Measurements from ENCODE around the gene TMTC3. TPM values are rescaled to one million over a fixed set of nuclear protein-coding genes. Genes with fewer than 3 reads are reported as not detected.

TMTC3 gene
- total RNA-seq, 2 experiments from 2014 or later = 5.2 TPM

DNA sequence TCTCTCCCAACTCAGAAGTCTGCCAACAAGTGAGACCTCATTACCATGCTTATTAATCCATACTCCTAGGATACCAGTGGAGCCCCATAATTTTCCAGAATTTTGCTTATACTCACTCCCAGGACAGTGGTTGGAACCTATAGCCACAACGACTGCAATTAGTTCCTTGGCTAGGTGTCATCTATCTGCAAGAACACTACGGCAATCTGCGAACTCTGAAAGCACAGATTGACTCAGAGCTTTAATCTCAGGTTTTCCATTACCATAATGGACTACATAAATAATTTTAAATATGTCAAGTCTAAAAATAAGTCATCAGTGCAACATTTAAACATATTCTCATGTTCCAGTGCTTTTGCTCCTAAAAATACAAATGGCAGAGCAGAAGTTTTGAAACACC lies 33.4 kb downstream of the TMTC3 start:
- Mint-ChIP-seq H3K27me3 (ENCODE audit: low read depth) (no peaks in the 10 kb centered on the region), H3K9me3 (no peaks in the 10 kb centered on the region), H3K27ac (no peak overlapping the region), H3K4me3 (no peak overlapping the region), H3K4me1 (ENCODE audit: low read depth) (peaks cover 6% of the 10 kb centered on the region), H3K36me3 (ENCODE audit: low read depth) (peaks cover 60% of the 10 kb centered on the region)
- intact Hi-C loops (cut with micrococcal nuclease) = no loop called here
- CTCF ChIA-PET = no interaction called here
- no peak for DNase-seq

DNA sequence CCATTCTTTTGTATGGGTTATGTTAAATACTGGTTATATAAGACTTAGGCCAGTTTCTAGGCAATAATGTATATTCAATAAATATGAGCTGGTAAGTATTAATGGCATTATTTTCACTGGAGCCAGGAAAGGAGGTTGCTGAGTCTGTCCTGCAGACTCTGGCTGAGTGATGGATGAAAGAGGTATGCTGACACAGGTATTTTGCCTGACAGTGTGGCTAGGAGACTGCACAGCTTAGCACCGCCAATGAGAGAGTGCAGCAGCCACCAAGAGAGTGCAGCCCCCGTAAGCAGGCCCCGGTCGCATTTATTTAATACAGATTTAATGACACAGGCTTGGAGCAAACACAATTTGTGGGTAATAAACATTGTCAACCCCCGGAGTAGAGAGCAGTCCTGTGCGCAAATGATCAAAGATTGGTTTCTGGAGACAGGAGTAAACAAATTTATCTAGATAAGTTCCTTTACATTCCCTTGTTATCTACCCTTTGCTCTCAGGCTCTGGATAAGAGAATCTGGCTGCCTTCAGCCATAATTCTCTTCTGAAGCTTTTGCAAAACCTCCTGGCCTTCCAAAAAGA lies 37.4 kb downstream of the TMTC3 start:
- H3K9me3 Mint-ChIP-seq = peaks cover 2% of the 10 kb centered on the region
- intact Hi-C loops (cut with micrococcal nuclease) = no loop called here
- peaks cover 71% of the 10 kb centered on the region for H3K36me3 Mint-ChIP-seq (ENCODE audit: low read depth)
- peaks cover 4% of the 10 kb centered on the region for H3K4me1 Mint-ChIP-seq (ENCODE audit: low read depth)
- no peak overlapping the region for H3K27ac Mint-ChIP-seq
- no peak for DNase-seq
- H3K4me3 Mint-ChIP-seq = no peak overlapping the region
- no peaks in the 10 kb centered on the region for H3K27me3 Mint-ChIP-seq (ENCODE audit: low read depth)
- CTCF ChIA-PET = no interaction called here

DNA sequence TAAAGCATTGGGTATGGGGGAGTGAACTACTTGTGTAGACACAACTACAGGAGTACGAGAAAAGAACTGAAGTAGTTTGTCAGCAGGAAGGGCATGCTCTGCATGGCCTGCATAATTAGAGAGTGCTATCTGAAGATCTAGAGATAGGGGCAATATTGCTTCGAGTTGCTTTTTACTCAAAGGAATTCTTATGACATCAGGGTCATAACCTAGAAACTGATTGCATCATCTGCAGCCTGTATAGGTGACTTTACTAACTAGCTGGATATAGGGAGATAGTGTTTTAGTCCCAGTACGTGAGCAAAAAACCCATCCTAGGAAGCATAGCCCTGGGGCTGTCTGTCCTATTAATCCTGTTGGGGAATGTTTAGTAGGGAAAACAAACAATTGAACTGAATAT lies 39.8 kb downstream of the TMTC3 start:
- CTCF ChIA-PET = no interaction called here
- intact Hi-C loops (cut with micrococcal nuclease) = no loop called here
- Mint-ChIP-seq H3K4me3 (no peak overlapping the region), H3K27me3 (ENCODE audit: low read depth) (no peaks in the 10 kb centered on the region), H3K4me1 (ENCODE audit: low read depth) (no peaks in the 10 kb centered on the region), H3K36me3 (ENCODE audit: low read depth) (peaks cover 64% of the 10 kb centered on the region), H3K9me3 (peaks cover 2% of the 10 kb centered on the region), H3K27ac (no peak overlapping the region)
- no peak for DNase-seq

DNA sequence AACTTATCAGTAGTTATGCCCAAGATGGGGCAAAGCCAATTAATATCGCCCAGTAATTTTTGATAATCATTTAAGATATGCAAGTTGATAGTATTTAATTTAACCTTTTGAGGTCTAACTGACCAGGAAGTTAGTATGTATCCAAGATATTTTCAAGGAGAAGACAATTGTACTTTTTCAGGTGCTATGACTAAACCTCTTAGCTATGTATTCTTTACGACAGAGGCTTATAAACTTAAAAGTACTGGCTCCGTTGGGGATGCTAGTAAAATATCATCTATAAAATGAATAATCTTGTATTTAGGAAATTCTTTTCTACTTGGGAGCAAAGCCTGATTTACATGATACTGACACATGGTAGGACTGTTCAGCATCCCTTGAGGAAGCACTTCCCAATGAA lies 40.3 kb downstream of the TMTC3 start:
- CTCF ChIA-PET = no interaction called here
- peaks cover 62% of the 10 kb centered on the region for H3K36me3 Mint-ChIP-seq (ENCODE audit: low read depth)
- H3K4me1 Mint-ChIP-seq (ENCODE audit: low read depth) = no peaks in the 10 kb centered on the region
- H3K27ac Mint-ChIP-seq = no peak overlapping the region
- DNase-seq = no peak
- H3K9me3 Mint-ChIP-seq = peaks cover 2% of the 10 kb centered on the region
- H3K27me3 Mint-ChIP-seq (ENCODE audit: low read depth) = no peaks in the 10 kb centered on the region
- intact Hi-C loops (cut with micrococcal nuclease) = no loop called here
- H3K4me3 Mint-ChIP-seq = no peak overlapping the region

DNA sequence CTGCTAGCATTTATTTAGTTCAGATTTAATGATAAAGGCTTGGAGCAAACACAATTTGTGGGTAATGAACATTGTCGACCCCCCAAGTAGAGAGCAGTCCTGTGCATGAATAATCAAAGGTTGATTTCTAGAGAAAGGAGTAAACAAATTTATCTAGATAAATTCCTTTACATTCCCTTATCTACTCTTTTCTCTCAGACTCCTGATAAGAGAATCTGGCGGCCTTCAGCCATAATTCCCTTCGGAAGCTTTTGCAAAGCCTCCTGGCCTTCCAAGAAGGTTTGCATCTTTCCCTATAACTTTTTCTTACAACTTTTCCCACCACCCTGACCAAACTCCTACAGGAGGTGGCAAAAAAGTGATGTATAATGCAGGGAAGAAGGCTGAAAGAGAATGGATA lies 42.1 kb downstream of the TMTC3 start:
- H3K4me3 Mint-ChIP-seq = no peak overlapping the region
- H3K4me1 Mint-ChIP-seq (ENCODE audit: low read depth) = no peaks in the 10 kb centered on the region
- no peaks in the 10 kb centered on the region for H3K27me3 Mint-ChIP-seq (ENCODE audit: low read depth)
- peaks cover 50% of the 10 kb centered on the region for H3K36me3 Mint-ChIP-seq (ENCODE audit: low read depth)
- no peak for DNase-seq
- CTCF ChIA-PET = no interaction called here
- peaks cover 2% of the 10 kb centered on the region for H3K9me3 Mint-ChIP-seq
- intact Hi-C loops (cut with micrococcal nuclease) = no loop called here
- no peak overlapping the region for H3K27ac Mint-ChIP-seq

DNA sequence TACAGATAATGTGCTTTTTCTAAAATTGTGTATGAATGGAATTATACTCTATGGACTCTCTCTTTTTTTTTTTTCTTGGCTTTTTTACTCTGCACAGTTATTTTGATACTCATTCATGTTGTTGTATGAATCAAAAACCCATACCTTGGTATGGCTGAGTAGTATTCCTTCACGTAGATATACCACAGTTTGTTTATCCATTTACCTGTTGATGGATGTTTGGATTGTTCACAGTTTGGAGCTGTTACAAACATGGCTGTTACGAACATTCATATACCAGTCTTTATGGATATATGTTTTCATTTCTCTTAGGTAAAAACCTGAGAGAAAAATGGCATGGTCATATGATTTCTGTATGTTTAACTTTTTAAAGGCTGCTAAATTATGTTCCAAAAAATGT lies 43.2 kb downstream of the TMTC3 start:
- Mint-ChIP-seq H3K27me3 (ENCODE audit: low read depth) (no peaks in the 10 kb centered on the region), H3K27ac (no peak overlapping the region), H3K4me1 (ENCODE audit: low read depth) (no peaks in the 10 kb centered on the region), H3K9me3 (peaks cover 2% of the 10 kb centered on the region), H3K4me3 (no peak overlapping the region), H3K36me3 (ENCODE audit: low read depth) (peaks cover 39% of the 10 kb centered on the region)
- intact Hi-C loops (cut with micrococcal nuclease) = no loop called here
- CTCF ChIA-PET = no interaction called here
- no peak for DNase-seq

DNA sequence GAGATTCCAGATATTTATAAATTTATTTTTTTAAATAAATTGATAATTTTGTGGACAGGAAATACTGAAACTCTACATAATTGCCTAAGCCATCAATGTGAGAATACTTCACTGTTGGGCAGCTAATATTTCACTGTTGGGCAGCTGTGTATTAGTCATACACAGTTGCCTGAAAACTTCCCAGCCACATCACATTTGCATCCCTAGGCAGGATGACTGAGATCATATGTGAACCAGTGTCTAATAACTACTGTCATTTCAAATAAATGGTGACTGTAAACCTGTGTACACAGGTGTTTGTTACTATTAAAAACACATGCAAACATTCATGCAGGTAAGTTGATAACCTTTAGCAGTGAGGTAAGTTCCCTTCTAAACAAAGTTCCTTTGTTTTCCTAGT lies 43.9 kb downstream of the TMTC3 start:
- Mint-ChIP-seq H3K4me1 (ENCODE audit: low read depth) (no peaks in the 10 kb centered on the region), H3K4me3 (no peak overlapping the region), H3K36me3 (ENCODE audit: low read depth) (peaks cover 34% of the 10 kb centered on the region), H3K27me3 (ENCODE audit: low read depth) (no peaks in the 10 kb centered on the region), H3K9me3 (peaks cover 2% of the 10 kb centered on the region), H3K27ac (no peak overlapping the region)
- intact Hi-C loops (cut with micrococcal nuclease) = no loop called here
- CTCF ChIA-PET = no interaction called here
- no peak for DNase-seq

DNA sequence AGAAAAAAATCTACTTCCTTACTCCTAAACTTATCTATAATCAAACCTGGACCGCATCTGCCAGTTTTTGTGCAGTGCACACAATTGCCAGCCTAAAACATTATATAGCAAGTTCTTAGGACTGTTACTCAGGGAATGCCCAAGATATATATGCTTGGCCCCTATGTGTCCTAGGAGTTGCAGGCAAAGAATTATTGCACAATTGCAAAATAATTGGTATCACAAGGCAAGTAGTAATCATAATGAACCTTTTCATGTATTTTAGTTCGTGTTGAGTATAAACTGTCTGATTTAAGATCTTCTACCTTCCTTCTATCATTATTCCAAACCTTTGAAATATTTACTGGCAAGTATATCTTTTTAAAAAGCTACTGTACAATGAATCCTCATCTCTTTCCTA lies 45.5 kb downstream of the TMTC3 start:
- Mint-ChIP-seq H3K9me3 (no peaks in the 10 kb centered on the region), H3K4me1 (ENCODE audit: low read depth) (no peaks in the 10 kb centered on the region), H3K27me3 (ENCODE audit: low read depth) (no peaks in the 10 kb centered on the region), H3K4me3 (no peak overlapping the region), H3K27ac (no peak overlapping the region), H3K36me3 (ENCODE audit: low read depth) (peaks cover 23% of the 10 kb centered on the region)
- DNase-seq = no peak
- intact Hi-C loops (cut with micrococcal nuclease) = no loop called here
- CTCF ChIA-PET = no interaction called here

DNA sequence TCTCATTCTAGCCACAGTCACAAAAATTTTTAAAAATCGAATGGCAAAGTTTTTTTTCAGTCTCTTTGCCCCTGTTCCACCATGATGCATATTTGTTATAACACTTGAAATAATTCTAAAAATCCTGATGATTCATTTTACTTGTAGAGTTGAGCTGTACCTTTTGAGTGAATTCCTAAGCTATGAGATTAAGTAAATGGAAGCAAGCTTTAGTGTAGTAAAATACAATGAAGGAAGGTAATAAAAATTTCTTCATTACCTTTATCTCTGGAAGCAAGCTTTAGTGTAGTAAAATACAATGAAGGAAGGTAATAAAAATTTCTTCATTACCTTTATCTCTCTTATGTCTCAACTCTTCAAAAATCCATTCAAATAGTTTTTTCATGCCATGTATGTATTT lies 46.1 kb downstream of the TMTC3 start:
- CTCF ChIA-PET = no interaction called here
- Mint-ChIP-seq H3K4me3 (no peak overlapping the region), H3K36me3 (ENCODE audit: low read depth) (peaks cover 19% of the 10 kb centered on the region), H3K27me3 (ENCODE audit: low read depth) (no peaks in the 10 kb centered on the region), H3K9me3 (no peaks in the 10 kb centered on the region), H3K4me1 (ENCODE audit: low read depth) (no peaks in the 10 kb centered on the region), H3K27ac (no peak overlapping the region)
- intact Hi-C loops (cut with micrococcal nuclease) = no loop called here
- no peak for DNase-seq

DNA sequence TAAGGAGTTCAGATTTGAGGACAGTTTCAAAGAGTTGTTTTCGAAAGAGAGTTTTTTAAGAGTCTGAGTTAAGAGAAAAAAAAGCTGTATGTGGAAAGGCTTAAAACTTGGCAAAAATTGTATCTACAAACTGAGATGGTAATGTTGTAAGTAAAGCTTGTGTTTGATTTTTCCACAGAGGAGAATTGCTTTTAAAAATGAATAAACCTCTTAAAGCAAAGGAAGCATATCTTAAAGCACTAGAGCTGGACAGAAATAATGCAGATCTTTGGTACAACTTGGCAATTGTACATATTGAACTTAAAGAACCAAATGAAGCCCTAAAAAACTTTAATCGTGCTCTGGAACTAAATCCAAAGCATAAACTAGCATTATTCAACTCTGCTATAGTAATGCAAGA lies 50.3 kb downstream of the TMTC3 start:
- Mint-ChIP-seq H3K4me1 (ENCODE audit: low read depth) (no peaks in the 10 kb centered on the region), H3K27me3 (ENCODE audit: low read depth) (no peaks in the 10 kb centered on the region), H3K9me3 (no peaks in the 10 kb centered on the region), H3K27ac (no peak overlapping the region), H3K36me3 (ENCODE audit: low read depth) (peaks cover 21% of the 10 kb centered on the region), H3K4me3 (no peak overlapping the region)
- CTCF ChIA-PET = no interaction called here
- DNase-seq = no peak
- intact Hi-C loops (cut with micrococcal nuclease) = no loop called here

DNA sequence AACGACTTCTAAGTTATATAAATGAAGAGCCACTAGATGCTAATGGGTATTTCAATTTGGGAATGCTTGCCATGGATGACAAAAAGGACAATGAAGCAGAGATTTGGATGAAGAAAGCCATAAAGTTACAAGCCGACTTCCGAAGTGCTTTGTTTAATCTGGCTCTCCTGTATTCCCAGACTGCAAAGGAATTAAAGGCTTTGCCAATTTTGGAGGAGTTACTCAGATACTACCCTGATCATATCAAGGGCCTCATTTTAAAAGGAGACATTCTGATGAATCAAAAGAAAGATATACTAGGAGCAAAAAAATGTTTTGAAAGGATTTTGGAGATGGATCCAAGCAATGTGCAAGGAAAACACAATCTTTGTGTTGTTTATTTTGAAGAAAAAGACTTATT lies 52.8 kb downstream of the TMTC3 start:
- no peak overlapping the region for H3K4me3 Mint-ChIP-seq
- no peak overlapping the region for H3K27ac Mint-ChIP-seq
- no peaks in the 10 kb centered on the region for H3K9me3 Mint-ChIP-seq
- H3K27me3 Mint-ChIP-seq (ENCODE audit: low read depth) = no peaks in the 10 kb centered on the region
- H3K36me3 Mint-ChIP-seq (ENCODE audit: low read depth) = peaks cover 23% of the 10 kb centered on the region
- no peak for DNase-seq
- intact Hi-C loops (cut with micrococcal nuclease) = no loop called here
- CTCF ChIA-PET = no interaction called here
- no peaks in the 10 kb centered on the region for H3K4me1 Mint-ChIP-seq (ENCODE audit: low read depth)

DNA sequence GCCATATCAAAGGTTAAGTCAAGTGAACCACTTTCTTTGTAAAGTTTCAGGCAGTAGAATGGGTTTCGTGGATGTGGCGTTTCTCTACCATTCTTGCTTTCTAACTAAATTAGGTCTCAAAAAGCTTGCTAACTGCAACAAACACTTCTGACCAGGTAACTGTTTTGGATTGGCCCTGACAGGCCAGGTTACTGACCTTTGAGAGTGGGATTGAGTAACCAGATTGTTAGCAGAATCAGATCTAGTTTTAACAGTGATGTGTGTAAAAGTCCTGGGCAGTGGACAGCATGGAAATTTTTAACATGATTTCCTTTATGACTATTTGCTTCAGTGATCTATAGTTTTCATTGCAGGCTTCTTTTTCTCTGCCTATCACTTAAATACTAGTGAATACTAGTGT lies 57.9 kb downstream of the TMTC3 start:
- H3K27me3 Mint-ChIP-seq (ENCODE audit: low read depth) = no peaks in the 10 kb centered on the region
- CTCF ChIA-PET = no interaction called here
- H3K4me1 Mint-ChIP-seq (ENCODE audit: low read depth) = no peaks in the 10 kb centered on the region
- no peak overlapping the region for H3K4me3 Mint-ChIP-seq
- H3K36me3 Mint-ChIP-seq (ENCODE audit: low read depth) = peaks cover 11% of the 10 kb centered on the region
- no peak for DNase-seq
- H3K9me3 Mint-ChIP-seq = peaks cover 7% of the 10 kb centered on the region
- no peak overlapping the region for H3K27ac Mint-ChIP-seq
- intact Hi-C loops (cut with micrococcal nuclease) = no loop called here

DNA sequence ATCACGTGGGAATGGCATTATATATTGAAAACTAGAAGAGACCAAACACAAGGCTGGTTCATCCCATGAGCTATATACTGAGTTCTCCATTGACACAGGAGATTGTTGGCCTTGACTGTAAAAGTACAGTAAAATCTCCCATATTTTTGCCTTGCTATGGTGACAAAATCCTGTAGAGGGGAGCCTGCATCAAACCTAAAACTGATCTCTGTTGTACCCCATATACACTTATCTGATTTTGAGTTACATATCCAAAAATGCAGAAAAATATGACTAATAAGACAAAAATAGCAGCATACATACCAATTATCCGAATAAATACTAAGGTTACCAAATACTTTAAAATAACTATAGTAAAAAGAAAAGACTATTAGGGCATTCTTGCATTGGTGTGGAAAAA lies 60.4 kb downstream of the TMTC3 start:
- Mint-ChIP-seq H3K36me3 (ENCODE audit: low read depth) (peaks cover 2% of the 10 kb centered on the region), H3K9me3 (peaks cover 10% of the 10 kb centered on the region), H3K4me1 (ENCODE audit: low read depth) (no peaks in the 10 kb centered on the region), H3K4me3 (no peak overlapping the region), H3K27ac (no peak overlapping the region), H3K27me3 (ENCODE audit: low read depth) (no peaks in the 10 kb centered on the region)
- CTCF ChIA-PET = no interaction called here
- DNase-seq = no peak
- intact Hi-C loops (cut with micrococcal nuclease) = no loop called here

DNA sequence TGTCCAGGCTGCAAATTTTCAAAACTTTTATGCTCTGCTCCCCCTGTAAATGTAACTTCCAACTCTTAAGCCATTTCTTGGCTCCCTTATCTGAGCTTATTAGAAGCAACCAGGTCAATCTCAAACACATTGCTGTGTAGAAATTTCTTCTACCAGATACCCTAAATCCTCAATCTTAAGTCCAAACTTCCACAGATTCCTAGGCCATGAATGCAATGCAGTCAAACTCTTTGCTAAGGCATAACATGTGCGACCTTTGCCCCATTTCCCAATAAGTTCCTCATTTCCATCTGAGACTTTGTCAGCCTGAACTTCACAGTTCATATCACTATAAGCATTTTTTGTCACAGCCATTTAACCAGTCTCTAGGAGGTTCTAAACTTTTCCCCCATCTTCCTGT lies 64.5 kb downstream of the TMTC3 start:
- CTCF ChIA-PET = no interaction called here
- Mint-ChIP-seq H3K4me3 (no peak overlapping the region), H3K27ac (no peak overlapping the region), H3K36me3 (ENCODE audit: low read depth) (no peaks in the 10 kb centered on the region), H3K27me3 (ENCODE audit: low read depth) (peaks cover 4% of the 10 kb centered on the region), H3K9me3 (peaks cover 25% of the 10 kb centered on the region), H3K4me1 (ENCODE audit: low read depth) (no peaks in the 10 kb centered on the region)
- DNase-seq = no peak
- intact Hi-C loops (cut with micrococcal nuclease) = no loop called here
